Fibroblast of peridontal ligament (primary cell): Measurements from ENCODE around the gene SOCS6.

Experiments
- DNase-seq: peaks from one replicate; pipeline ENCODE4 v3.0.0-alpha.2; 2010; ENCODE audit errors: extremely low read depth

SOCS6 gene

DNA sequence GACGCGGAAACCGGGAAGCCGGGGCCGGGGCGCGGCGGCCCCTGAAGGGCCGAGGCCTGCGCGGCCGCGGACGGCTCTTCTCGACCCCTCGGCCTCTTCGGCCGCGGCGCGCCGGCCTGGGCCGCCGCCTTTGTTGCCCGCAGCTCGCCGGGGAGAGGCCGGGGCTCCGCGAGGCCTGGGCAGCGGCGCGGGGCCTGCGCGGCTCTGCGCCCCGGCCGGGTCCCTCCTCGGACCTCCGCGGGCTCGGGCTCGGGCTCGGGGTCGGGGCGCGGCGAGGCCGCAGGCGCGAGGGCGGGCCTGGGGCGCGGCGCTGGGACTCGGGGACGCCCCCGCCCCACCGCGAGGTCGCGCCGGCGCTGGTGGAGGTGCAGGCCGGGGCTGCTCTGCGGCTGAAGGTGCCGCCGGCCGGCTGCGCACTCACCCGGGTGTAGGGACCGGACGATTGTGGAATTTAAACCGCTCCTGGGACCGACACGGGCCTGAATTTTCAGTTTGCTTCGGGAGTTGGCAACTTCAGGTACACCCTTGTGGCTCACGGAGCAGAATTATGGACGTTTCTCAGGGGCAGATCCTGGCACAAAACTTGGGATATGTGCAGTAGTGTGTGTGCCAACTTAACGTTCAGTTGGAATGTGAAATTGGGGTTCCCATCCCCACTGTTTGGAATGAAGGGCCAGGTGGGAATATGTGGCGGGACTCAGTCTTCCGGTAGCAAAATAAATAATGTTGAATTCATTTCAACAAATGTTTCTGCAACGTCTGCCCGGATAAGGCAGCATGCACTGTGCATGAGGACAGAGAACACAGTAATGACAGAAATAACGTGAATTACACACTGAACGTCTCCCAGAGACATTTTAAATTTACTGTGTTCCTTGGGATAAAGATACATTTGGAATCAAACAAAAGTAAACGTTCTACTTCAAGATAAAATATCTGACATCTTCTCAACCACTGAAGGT, 787 bp downstream of the SOCS6 start:
- DNase-seq, result peak; percentile 40

DNA sequence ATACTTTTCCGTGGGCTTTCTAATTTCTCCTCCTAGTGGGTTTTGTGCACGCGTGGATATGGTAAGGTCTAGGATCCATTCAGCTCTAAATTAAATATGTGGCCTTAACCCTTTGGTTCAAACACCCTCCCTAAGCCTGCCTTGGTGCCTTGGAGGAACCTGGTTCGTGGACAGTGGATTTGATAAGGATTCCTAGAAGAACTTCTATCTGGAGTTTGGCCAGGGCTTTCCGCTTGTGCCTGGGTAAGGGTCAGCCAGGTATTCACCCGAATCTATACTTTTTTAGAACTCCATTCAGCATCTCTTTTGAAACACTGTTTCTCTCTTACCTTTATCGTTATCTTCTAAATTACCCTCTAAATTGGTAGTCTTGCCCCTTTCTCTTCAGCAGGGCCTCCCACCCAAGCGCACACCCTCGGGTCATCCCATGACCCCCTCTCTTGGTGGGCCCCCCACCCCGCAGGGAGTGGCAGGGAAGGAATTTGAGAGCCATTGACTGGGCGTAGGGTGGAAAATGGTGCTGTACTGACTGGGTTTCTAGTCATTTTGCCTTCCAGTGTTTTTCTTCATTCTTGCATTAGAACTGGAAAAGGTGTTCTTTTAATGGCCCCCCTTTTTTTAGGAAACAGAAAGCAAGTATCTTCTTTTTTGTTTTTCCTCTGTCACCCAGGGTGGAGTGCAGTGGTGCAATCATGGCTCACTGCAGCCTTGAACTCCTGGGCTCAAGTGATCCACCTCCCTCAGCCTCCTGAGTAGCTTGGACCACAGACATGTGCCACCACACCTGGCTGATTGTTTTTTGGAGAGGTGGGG, 1.8 kb downstream of the SOCS6 start:
- no peak for DNase-seq

DNA sequence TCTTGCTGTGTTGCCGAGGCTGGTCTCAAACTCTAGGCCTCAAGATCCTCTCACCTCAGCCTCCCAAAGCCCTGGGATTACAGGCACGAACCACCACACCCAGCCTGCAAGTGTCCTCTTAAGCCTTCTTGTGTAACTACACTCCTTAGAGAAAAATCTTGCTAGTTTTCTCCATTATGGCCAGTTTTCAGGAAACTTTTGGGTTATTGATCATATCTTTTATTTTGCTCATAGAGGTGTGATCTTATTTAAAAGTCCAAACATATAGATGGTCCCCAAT, 2.4 kb downstream of the SOCS6 start:
- DNase-seq, result no peak

DNA sequence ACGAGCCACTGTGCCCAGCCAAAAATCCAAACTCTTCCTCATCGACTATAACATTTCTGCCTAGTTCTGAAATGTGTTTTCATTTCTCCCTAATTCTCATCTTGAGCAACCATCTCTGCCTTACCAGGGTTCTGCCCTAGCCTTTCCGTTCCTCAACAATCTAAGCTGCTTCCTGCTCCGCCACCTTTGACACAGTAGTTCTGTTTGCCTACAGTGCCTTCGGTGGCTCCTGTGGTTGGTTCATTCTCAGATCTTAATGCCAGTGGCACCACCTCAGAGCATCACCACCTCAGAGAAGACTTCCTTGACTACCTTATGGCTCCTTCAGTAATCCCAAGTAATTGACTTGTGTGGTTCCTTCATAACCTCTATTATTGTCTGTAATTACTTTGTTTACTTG, 3.8 kb downstream of the SOCS6 start:
- DNase-seq, result no peak

DNA sequence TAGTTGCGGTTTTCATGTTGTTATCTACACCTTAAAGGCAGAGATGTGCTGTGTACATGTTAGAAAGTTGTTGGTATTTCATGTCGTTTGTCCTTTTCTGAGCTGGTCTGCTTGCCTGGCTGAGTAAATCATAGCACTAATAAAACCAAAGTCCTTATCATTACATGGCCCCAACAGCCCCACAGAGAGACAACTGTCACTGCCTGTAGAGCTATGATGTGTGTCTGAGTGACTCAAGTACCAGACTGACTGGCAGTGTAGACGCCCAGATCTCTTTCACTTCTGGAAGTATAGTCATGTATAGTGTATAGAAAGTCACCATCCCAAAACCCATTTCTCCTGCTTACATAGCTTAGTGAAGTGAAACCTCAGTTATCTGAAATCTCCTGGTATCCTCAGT, 4.3 kb downstream of the SOCS6 start:
- DNase-seq, result no peak

DNA sequence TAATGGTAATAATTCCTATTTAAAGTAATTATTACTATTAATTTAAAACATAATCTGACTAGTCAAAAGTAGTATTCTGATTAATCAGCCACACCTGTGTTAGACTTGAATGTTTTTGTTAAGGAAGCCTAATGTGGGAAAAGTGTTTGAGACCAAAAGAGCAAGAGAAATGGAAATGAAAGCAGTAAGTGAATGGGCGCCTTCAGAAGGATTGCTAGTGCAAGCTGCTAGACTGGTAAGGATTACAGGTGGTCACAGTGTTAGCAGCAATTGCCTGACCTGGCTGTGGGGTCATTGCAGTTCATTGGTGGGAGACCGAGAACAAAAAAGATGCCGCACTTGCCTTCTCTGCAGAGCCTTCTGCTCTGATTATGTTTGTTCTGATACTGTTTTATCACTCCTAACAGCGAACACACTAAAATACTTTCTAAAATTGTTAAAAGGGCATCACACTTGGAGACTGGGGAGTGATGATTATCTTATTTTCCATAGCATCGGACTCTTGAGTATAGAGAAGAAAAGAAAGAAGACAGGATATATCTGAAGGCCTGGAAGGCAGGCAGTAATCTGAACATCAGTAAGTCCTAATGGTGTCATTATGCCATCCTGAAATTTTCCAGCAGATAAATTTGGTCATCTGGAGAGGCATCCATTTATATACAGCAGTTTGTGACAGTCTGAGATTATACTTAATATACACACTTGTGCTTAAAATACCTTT, 5.8 kb downstream of the SOCS6 start:
- no peak for DNase-seq

DNA sequence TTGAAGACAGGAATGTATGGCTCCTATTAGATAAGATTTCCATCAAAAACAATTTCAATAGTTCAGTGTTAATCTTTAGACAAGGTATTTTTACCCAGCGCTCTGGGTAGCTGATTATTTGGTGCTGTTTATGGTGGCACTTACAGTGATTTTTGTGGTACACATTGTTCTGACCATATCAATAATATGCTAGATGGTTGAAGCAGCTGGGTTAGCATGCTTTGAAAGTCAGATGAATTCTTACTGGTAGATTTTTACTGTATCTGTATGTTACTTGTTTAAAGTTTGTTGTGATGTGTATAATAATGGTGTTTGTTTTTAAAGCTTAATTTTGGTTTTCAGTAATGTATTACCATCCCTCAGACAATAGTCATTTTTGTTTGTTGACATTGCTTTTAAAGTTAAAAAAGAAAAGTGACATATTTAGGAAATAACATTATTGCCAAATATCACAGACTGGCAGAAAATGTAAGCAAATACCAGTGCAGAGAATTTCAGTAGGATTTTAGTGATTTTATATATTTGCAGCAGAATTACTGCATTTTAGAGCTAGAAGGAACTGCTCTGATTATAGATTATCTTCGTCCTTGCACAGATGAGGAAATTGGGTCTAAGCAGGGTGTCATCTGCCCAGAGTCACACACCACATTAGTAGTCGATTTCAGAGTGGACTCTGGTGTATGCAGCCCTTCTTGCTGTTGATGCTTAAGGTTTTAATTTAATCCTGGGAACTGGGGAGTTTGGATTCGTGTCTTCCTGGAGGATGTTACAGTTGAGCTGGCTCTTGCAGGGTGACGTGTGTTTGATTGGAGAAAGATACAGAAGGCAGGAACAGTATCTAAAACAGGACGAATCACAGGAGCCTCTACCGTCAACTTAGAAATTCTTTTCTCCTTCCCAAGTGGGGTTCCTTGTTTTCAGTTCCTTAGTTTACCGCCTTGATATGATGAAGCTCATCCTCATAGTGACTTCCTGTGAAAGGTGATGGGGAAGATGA, 6.6 kb downstream of the SOCS6 start:
- DNase-seq, result no peak

DNA sequence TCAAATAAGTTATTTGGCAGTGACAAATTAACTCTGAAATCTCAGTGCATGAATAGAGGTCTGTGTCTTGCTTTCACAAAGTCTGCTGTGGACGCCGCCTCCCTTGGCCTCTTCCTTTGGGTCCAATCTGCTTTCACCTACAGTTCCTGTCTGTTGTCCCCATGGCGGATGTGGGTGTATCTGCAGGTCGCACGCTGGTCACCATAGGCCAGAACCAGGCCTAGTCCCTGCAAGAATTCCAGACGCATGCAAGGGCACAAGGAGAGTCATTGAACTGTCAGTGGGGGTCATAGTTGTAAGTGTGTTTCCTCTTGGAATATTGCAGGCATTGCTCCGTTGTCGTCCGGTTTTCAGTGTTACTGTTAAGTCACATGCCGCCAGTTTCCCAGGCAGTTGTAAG, 7.4 kb downstream of the SOCS6 start:
- no peak for DNase-seq

DNA sequence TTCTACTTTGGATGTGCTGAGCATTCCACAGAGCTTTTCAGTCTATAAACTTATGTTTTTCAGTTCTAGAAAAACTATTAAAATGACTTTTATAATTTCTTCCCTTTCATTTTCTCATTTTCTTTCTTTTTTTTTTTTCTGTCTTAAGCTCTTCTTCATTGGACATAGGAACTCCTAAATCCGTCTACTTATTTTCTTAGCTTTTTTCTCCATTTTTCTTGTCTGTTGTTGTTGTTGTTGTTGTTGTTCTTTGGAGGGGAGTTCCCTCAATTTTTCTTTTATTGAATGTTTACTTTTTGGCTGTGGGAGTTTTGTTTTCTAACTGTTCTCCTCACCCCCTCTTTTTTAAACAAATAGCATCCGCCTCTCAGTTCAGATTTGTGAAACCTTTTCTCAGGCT, 7.9 kb downstream of the SOCS6 start:
- DNase-seq, result no peak

DNA sequence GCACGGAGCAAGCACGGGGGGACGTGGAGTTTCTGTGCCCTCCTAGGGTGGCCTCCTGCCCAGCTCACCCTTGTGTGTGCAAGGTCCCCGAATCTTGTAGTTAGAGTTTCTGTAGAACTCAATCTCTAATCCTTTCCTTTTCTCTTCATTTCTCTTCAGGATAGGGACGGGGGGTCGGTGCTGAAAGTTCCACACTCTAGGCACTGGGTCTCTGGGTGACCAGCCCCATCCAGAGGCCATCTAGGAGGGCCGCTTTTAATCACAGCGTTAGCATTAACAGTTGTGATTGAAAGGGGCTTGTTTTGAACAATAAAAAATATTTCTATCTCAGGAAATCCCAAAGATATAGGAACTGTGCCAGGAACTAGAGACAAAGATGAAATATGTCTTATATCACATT, 10.5 kb downstream of the SOCS6 start:
- DNase-seq, result no peak

DNA sequence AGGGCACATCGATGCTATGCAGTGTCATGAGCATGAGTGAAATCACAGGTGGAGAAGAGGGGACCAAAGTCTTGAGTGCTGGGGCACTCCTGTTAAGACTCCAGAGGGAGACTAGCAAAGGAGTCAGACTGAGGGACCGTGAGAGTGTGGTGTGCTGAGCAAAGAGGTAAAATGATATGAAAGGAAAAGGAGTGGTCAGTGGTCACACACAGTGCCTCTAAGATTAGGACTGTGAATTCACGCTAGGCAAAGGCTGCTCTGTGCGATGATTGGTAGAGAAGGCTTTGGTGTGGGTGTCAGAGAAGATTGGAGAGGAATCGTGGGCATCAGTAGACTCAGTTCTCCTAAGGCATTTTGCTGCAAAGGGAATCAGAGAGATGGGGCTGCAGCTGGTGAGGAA, 12.8 kb downstream of the SOCS6 start:
- DNase-seq, result no peak

DNA sequence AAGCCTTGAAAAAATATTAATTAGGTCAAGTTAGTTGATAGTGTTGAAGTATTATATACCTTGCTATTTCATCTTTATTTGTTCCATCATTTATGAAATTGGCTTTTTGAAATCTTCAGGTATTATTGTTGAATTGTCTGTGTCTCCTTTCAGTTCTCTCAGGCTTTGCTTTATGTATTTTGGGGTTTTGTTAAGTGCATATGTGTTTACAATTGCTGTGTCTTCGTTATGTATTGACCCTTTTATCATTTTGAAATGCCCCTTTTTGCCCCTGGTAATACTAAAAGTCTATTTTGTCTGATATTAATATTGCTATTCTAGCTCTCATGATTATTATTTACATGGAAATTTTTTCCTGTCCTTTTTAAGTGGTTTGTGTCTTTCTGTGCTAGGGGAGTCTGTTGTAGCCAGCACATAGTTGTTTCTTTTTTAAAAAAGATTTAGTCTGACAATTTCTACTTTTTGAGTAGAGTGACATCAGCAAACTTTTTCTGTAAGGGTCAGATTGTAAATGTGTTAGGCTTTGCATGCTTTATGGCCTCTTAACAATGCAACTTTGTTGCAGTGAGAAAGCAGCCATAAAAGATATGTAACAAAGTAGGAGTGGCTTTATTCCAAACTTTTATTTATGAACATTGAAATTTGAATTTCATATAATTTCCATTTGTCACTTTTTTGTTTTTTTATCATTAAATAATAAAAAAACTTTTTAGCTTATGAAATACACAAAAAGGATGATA, 19.9 kb downstream of the SOCS6 start:
- no peak for DNase-seq

DNA sequence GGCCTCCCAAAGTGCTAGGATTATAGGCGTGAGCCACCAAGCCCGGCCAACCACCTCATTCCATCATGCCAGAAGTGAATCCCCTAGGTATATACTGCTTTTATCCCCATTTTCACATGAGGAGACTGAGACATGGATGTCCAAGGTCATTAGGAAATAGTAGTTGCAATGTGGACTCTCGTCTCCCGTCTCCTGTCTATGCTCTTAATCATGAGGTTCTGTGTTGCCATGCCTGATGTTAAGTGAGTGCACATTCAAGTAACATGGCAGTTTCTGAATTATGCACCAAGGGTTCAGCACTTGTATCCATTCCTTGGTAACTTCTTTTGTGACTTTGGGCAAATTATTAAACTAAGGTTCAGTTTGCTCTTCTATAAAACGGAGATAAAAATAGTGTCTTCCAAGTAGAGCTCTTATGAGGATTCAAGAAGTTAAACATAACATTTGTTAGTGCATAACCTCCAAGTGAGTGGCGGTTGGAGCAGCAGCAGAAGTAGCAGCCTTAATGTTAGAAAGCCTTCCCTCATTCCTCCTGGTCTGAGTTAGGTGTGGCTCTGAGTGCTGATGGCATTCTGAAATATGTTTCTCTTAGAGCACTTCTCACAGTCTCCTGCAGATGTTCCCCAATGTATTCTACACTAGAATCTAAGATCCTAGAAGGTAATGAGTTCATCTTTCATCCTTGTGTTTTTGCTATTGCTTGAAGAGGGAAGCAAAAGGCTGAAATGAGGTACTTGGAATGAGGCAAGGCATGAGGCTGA, 21.9 kb downstream of the SOCS6 start:
- no peak for DNase-seq

DNA sequence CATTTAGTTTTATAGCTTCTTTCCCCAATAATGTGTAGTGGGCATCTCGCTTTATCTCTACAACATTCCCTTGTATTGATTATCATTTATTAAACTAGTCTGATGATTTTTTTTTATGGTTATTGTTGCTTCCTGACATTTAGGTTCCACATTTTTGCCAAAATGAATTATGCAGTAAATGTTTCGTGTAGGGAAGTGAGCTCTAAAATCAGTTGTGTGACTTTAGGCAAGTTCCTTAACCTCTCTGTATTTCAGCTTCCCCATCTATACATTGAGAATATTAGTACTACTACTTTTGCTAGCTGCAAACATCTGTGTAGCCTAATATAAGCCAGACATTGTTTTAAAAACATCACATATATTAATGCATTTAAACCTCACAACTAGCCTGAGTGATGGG, 22.9 kb downstream of the SOCS6 start:
- no peak for DNase-seq

DNA sequence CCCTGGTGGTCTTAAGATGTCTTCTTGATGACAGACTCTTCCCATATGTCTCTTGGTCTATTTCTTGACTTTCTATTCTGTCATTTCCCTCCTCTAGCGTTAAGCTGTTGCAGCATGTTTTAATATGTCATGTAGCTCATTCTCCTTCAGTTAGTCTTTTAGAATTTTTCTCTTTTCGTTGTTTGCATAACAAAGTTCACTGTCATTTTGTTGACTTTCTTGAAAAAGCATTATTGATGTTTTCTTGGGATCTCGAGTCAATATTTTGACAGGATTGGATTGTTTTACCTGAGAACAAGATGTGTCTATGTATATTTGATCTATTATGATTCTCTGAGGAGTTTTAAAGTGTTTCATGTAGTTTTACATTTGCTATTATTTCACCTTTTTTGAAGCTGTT, 24.8 kb downstream of the SOCS6 start:
- DNase-seq, result no peak

DNA sequence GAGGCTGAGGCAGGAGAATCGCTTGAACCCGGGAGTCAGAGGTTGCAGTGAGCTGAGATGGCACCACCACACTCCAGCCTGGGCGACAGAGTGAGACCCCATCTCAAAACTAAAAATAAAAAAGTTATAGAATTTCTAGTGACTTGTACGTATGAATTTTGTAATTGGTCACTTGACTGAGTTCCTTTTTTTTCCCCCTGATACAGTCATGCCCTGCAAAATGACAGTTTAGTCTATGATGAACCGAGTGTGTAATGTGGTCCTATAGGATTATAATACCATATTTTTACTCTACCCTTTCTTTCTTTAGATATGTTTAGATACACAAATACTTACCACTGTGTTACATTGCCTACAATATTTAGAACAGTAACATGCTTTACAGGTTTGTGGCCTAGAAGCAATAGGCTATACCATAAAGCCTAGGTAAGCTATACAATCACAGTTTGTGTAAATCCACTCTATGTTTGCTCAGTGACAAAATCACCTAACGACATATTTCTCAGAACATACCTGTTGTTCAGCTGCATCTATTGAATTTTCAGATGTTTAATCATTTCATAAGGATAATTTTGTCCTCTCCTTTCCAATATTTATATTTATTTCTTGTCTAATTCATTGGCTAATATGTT, 25.4 kb downstream of the SOCS6 start:
- DNase-seq, result no peak

DNA sequence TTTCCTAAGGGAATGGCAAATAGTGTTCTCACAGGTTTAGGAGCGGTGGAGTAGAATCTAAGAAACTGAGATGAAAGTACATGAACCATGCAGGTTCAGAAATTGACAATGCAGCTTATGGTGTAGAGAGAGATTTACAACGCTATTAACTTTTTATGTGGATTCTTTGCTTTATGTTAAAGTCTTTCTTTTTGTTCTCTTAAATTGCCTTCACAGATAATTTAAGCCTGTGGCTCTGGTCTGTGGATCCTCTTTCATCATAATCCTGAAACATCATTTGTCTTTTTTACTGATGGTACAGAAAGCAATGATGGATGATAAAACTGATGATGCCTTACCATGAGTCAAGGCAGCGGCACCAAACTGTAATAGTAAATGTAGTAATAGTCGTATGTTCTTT, 30.3 kb downstream of the SOCS6 start:
- no peak for DNase-seq

DNA sequence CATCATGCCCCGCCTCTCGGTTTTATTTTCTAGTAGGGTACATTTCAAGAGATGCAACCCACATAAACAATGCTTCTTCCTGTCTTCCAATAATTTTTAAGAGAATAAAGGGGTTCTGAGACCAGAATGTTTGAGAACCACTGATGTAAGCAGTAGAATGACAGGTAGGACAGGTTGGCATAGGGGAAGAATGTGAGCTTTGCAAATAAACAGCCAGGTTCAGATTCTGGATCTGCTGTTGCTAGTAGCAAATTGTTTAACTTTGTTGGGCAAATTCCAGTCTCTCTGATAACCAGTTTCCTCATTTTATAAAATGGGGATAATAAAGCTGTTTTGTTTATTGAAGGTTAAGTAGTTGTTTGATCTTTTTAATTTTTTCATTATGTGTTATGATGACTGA, 32.8 kb downstream of the SOCS6 start:
- DNase-seq, result no peak

DNA sequence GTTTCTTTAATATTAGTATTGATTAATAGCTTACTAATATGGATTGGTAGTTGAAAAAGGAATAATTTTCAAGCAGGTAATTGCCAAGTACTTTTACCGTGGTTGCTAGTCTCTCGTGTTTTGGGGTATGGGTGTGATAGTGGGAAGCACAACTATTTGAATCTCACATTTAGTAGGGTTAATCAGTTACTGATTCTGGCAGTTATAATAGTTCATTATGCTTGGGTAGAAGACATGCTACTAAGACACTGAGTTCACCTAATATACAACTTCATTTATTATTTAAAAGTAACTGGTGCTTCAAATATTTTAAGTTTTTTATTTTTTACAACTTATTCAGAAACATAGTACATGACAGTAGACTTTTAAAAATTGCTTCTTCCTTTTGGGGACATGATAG, 33.5 kb downstream of the SOCS6 start:
- DNase-seq, result no peak
